Right cardiac atrium (tissue), 5 donors: Measurements from ENCODE around the gene DDT. TPM values are rescaled to one million over a fixed set of nuclear protein-coding genes. Genes with fewer than 3 reads are reported as not detected.
"Not testable (repeated sequence)": the region's sequence is repeated elsewhere in the genome, so short reads cannot be mapped to it uniquely, and the experiment has no call there.

Experiments used
- ATAC-seq, 2 donors: fragments of 200-7000 bp; cut with Tn5 transposase; one replicate each; pipeline versions ENCODE4 v1.8.0 to v1.9.1; 2020; ENCODE audit warnings: moderate library complexity in 2 of 2, mild to moderate bottlenecking in 1 of 2
- DNase-seq, 3 donors: peaks; one replicate each; pipeline ENCODE4 v3.0.0-alpha.2; 2020
- H3K27ac ChIP-seq: one replicate; pipeline ENCODE4 v1.5.1; 2013; ENCODE audit warnings: mild to moderate bottlenecking, low read length, control low read depth, moderate library complexity
- H3K27me3 ChIP-seq: one replicate; pipeline ENCODE4 v1.6.1; 2013; ENCODE audit not compliant: control insufficient read depth, insufficient read depth
- H3K4me1 ChIP-seq: one replicate; pipeline ENCODE4 v1.6.1; 2013; ENCODE audit warnings: low read length; ENCODE audit not compliant: control insufficient read depth, insufficient read depth
- H3K4me3 ChIP-seq: one replicate; pipeline ENCODE4 v1.5.1; 2013; ENCODE audit warnings: low read length, control low read depth
- H3K9me3 ChIP-seq: one replicate; pipeline ENCODE4 v1.6.1; 2013; ENCODE audit warnings: low read length; ENCODE audit not compliant: control insufficient read depth
- WGBS: extraction: QIAGEN DNeasy Blood & Tissue Kit; methylation state at CpG from one replicate; pipeline ENCODE4 v1.1.7; 2013; 5-methylcytosine and 5-hydroxymethylcytosine counted together
- intact Hi-C, 4 donors: fragments of 100-400 bp; cut with DNase I; formaldehyde crosslinking; loops; one replicate each; pipeline versions ENCODE4 v1.11.0 to v1.14.0; 2022 to 2023
- polyA plus RNA-seq: library from polyadenylated mRNA; stranded (reverse); fragments of 200-250 nt; gene quantifications from one replicate; pipeline ENCODE4 v1.2.3, GENCODE V29; 2013
- total RNA-seq, 4 donors: library from RNA; stranded (reverse); fragmentation: NEBNext Ultra II Directional; extraction: Animal tissue kit (Norgen Biotek cat#: 25700); gene quantifications; one replicate each; pipeline ENCODE4 v1.2.1, GENCODE V29; 2021
- donor health status: healthy with polysubstance abuse.
- donor health status: DM: no; HTN: yes; CAD: no.
- donor health status: DM: no; HTN: no; CAD: no.
- donor health status: DM: no; HTN: yes; CAD: no; lungs with severe emphysema.
- donor health status: DM: yes; HTN: yes; CAD: no.

The DDT gene
- total and polyA plus RNA-seq, 5 donors, result 125 to 437 (median 158) TPM

DNA sequence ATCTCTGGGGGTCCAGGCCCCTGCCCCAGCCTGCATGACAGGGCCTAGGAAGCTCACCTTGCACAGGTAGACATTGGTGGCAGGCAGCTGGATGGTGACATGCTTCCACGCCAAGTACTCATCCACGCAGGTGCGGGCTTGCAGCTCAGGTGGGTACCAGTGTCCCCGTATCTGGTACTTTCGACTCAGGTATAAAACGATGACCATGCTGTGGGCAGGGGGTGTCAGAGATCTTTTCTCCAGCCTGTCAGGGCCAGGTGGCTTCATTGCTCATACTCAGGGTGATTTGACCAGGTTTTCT is 32.6 kb upstream of the DDT start:
- Histone ChIP-seq H3K27me3 (no peaks in the 10 kb centered on the region), H3K9me3 (no peaks in the 10 kb centered on the region), H3K27ac (no peak overlapping the region), H3K4me3 (no peak overlapping the region), H3K4me1 (no peaks in the 10 kb centered on the region)
- DNase-seq (no peak), ATAC-seq (no peak)
- 84% methylated on average over 6 of the region's 6 CpGs for WGBS
- intact Hi-C loops, result loop anchor here in 3 of 4 donors (5.0 to 10.0 kb wide), 3 partner anchors 70 to 158 kb away; no protein-coding TSS in a partner anchor

DNA sequence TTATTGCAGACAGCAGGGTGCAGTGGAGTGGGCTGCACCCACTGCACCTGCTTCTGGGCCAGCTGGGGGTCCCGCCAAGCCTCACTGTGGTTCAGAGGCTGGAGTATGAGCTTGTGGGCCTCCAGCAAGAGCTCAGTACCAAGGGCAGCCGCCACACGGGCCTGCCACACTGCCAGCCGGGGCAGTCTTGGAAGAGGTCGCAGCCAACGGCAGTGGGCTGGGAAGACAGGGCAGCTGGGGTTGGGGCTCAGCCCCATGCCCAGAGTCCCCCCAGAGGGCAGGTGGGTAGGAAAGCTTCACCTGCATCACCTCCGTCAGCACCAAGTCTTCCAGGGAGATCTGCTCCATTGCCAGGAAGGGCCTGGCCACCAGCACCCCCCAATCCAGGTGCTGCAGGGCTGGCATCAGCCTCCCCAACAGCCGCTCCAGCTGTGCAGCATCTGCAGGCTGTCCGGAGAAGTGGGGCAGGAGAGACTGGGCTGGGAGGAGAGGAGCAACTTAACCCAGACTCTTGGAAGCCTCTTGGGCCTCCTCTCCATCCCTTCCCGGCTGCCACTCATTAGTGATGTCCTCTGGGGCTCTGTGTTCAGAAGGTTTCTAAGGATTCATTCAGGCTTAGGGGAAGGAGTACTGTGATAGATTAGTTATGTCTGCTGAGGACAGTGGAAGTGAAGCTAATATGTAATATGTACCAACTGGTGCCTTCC is 32.1 kb upstream of the DDT start:
- intact Hi-C loops, result loop anchor here in 3 of 4 donors (5.0 to 10.0 kb wide), 3 partner anchors 69 to 158 kb away; no protein-coding TSS in a partner anchor
- Histone ChIP-seq H3K27ac (no peak overlapping the region), H3K4me3 (no peak overlapping the region), H3K4me1 (no peaks in the 10 kb centered on the region), H3K27me3 (no peaks in the 10 kb centered on the region), H3K9me3 (no peaks in the 10 kb centered on the region)
- no peak for DNase-seq
- no peak for ATAC-seq
- WGBS, result 77% methylated on average over 10 of the region's 10 CpGs

DNA sequence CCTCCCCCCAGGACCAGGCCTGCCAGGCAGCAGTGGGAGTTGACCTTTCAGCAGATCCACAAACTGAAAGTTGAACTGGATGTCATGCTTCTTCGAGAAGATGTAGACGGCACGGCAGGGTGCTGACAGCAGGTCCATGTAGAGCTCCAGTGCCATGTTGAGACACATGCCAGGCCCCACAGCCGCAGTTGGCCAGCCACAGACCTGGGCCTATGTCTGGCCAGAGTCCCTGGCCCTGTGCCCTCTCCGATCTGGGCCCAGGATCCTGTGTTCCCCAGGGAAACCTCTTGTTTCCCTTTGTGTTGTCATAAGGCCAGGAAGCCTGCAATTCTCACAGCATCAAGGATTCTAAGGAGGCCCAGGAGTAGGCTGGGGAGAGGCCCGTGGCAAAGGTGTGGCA is 31.0 kb upstream of the DDT start, which contains the start of gene GSTT4:
Gene GSTT4, minus strand, starts transcription at position 253 of the 400 bp plus-strand sequence. Its CDS starts 97 bp downstream, at position 156.
- 37% methylated on average over 6 of the region's 6 CpGs for WGBS
- intact Hi-C loops, result loop anchor here in 3 of 4 donors (5.0 to 10.0 kb wide), 3 partner anchors 68 to 160 kb away; no protein-coding TSS in a partner anchor
- Histone ChIP-seq H3K4me3 (no peak within 1 kb of the TSS), H3K4me1 (no peaks in the 10 kb centered on the region), H3K27ac (no peak within 1 kb of the TSS), H3K27me3 (no peaks in the 10 kb centered on the region), H3K9me3 (no peaks in the 10 kb centered on the region)
- ATAC-seq (peak; percentile 67 to 85), DNase-seq (peak; percentile 68 to 87 (median 86))

DNA sequence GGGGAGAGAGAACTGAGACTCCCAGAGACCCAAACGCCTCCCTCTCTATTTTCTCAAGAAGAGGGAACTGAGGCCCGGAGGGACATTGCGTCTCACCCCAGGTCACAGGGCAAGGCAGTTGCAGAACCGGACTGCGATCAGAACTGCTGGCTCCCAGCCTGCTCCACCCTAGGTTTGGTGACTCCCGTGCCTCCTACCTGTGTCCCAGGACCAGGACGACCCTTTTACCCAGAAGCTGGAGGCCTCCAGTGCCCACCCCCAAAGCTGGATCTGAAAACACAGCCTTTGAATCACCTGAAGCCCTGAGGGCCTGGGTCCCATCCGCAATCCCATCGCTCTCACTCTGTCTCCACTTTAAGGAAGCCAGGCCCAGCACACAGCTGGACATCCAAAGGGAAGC is 29.6 kb upstream of the DDT start:
- Histone ChIP-seq H3K27ac (no peak overlapping the region), H3K9me3 (no peaks in the 10 kb centered on the region), H3K27me3 (no peaks in the 10 kb centered on the region), H3K4me1 (no peaks in the 10 kb centered on the region), H3K4me3 (no peak overlapping the region)
- WGBS, result 80% methylated on average over 9 of the region's 9 CpGs
- intact Hi-C loops, result loop anchor here in 2 of 4 donors (10.0 kb wide), 2 partner anchors 111 to 161 kb away; no protein-coding TSS in a partner anchor
- DNase-seq (peak in 1 of 3 donors; percentile 53), ATAC-seq (no peak)

DNA sequence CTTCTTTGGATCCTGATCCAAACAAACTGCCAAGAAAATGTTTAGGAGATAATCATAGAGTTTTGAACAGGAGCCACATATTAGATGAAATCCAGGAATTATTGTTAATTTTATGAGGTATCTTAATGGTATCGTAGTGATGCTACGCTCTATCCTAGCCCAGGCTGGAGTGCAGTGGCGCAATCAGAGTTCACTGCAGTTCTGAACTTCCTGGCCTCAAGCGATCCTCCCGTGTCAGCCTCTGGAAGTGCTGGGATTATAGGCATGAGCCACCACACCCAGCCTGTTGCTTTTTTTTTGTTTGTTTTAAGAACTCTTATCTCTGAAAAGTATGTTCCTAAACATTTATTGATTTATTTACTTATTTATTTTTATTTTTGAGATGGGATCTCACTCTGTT is 28.6 kb upstream of the DDT start:
- intact Hi-C loops, result loop anchor here in 2 of 4 donors (10.0 kb wide), 2 partner anchors 112 to 162 kb away; no protein-coding TSS in a partner anchor
- no peaks in the 10 kb centered on the region for H3K9me3 ChIP-seq
- no peaks in the 10 kb centered on the region for H3K4me1 ChIP-seq
- H3K27me3 ChIP-seq, result no peaks in the 10 kb centered on the region
- H3K27ac ChIP-seq, result no peak overlapping the region
- no peak overlapping the region for H3K4me3 ChIP-seq
- ATAC-seq (no peak), DNase-seq (no peak)
- WGBS, result 72% methylated on average over 5 of the region's 5 CpGs

DNA sequence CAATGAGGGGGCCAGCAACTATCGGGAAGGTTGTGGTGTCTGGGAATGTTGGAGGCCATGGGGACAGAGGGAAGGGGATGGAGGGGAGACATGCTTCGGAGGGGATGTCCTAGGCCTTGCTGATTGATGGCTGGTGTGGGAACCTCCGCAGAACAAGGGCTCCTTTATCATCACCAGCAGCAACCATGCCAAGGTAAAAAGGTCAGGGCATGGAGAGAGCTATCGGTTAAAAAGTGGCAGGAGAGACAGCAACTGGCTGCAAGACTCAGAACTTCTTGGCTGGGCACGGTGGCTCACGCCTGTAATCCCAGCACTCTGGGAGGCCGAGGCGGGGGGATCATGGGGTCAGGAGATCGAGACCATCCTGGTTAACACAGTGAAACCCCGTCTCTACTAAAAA is 28.0 kb upstream of the DDT start:
- ATAC-seq, result no peak
- no peak overlapping the region for H3K27ac ChIP-seq
- H3K4me3 ChIP-seq, result no peak overlapping the region
- 66% methylated on average over 10 of the region's 10 CpGs for WGBS
- intact Hi-C loops, result loop anchor here in 2 of 4 donors (10.0 kb wide), 2 partner anchors 113 to 163 kb away; no protein-coding TSS in a partner anchor
- no peaks in the 10 kb centered on the region for H3K9me3 ChIP-seq
- DNase-seq, result no peak
- no peaks in the 10 kb centered on the region for H3K27me3 ChIP-seq
- no peaks in the 10 kb centered on the region for H3K4me1 ChIP-seq

DNA sequence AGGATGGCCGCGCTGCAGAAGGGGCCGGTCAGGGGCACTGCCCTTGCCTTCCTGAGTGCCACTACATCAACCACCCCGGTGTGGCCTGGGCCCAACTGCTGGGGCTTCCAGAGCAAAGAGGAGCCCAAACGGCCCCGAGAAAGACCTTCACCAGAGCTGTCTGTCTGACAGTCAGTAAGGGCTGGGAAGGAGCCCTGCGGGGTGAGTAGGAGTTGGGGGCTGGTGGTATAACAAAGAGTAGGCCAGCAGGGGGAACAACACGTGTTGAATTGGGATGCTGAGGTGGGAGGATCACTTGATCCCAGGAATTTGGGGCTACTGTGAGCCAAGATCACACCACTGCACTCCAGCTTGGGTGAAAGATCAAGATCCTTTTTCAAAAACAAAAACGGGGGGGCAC is 27.1 kb upstream of the DDT start:
- no peaks in the 10 kb centered on the region for H3K9me3 ChIP-seq
- intact Hi-C loops, result loop anchor here in 2 of 4 donors (10.0 kb wide), 2 partner anchors 113 to 163 kb away; no protein-coding TSS in a partner anchor

DNA sequence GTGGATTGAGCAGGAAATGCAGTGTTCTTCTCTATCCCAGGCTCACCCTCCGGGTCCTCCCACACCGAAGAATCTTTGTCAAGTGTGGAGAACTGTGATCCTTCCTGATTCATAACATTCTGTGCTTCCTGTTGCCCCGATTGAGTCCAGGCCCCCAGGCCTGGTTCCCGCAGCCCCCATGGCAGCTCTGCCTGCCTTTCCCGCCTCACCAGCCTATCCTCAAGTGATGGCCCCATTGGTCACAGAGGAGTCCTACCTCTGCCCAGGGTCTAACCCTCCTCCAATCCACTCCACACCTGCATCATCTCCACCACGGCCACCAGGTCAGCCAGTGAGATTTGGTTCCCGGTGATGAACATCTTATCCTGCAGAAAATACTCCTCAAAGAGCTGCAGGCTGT is 25.5 kb upstream of the DDT start:
- H3K4me3 ChIP-seq, H3K9me3 ChIP-seq, H3K4me1 ChIP-seq, ATAC-seq, H3K27me3 ChIP-seq, H3K27ac ChIP-seq: not testable (repeated sequence)
- peak in 1 of 3 donors; percentile 43 for DNase-seq
- WGBS, result 75% methylated on average over 7 of the region's 7 CpGs
- intact Hi-C loops, result loop anchor here in 2 of 4 donors (10.0 kb wide), 2 partner anchors 115 to 165 kb away; no protein-coding TSS in a partner anchor

More for the DNA sequence above, 27.1 kb upstream of the DDT start:
- DNase-seq (peak in 1 of 3 donors; percentile 51), ATAC-seq (no peak)
- H3K4me1 ChIP-seq, result no peaks in the 10 kb centered on the region
- no peak overlapping the region for H3K27ac ChIP-seq
- 85% methylated on average over 9 of the region's 9 CpGs for WGBS
- H3K4me3 ChIP-seq, result no peak overlapping the region
- H3K27me3 ChIP-seq, result no peaks in the 10 kb centered on the region

DNA sequence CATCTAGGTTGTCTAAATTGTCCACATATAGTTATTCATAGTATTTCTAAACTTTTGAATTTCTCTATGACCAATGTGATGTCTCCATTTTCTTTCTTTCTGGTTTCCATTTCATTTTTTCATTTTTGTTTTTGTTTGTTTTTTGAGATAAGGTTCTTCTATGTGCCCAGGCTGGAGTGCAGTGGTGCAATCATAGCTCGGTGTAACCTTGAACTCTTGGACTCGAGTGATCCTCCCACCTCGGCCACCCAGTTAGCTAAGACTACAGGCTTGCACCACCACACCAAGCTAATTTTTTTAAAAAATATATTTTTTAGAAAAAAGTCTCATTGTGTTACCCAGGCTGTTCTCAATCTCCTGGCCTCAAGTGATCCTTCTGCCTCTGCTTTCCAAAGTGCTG is 22.9 kb upstream of the DDT start:
- 92% methylated on average over 3 of the region's 3 CpGs for WGBS
- Histone ChIP-seq H3K27me3 (no peaks in the 10 kb centered on the region), H3K4me1 (no peaks in the 10 kb centered on the region), H3K27ac (no peak overlapping the region), H3K4me3 (no peak overlapping the region), H3K9me3 (no peaks in the 10 kb centered on the region)
- intact Hi-C loops, result no loop called here
- DNase-seq, result no peak
- ATAC-seq, result no peak

DNA sequence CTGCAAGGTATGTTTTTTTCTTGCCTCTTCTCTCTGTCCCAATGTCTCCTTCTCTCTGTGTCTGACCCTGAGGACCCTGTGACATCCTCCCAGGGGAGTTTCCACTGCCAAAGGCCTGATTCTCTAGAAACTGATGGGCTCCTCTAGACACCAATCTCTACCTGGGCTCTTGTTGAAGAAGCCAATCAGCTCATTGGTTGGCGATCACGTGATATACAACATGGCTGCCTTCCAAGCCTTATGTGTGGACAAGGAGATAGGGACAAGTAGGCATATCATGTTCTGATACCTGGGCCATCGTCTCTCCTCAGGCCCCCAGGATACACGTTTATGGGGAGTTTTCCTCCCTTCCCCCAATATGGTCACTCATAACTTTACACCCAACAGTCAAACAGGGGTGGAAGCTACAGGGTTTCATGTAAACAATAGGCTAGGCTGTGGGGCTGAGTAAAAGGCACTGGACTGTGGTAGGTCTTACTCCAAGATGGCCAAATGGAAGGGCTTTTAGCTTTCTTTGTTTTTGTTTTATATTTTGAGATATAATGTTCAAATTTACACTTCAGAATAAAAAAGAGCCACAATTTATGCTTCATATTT is 19.4 kb upstream of the DDT start:
- not testable (repeated sequence) for DNase-seq, H3K27me3 ChIP-seq

DNA sequence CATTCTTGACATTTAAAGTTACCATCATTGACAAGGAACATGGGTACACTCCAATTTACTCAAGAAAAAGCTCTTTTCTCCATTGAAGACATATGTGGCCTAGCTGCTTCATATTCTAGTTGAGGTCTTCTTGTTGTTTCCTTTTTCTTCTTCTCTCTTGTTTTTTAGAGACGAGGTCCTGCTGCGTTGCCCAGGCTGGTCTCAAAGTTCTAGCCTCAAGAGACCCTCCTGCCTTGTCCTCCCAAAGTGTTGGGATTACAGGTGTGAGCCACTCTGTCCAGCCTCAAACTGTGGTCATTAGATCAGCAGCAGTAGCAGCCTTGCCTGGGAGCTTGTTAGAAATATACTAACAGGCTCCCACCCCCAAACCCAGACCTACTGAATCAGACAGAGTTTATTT is 18.8 kb upstream of the DDT start:
- intact Hi-C loops, ATAC-seq, DNase-seq, H3K27ac ChIP-seq, H3K27me3 ChIP-seq, H3K4me1 ChIP-seq, H3K4me3 ChIP-seq, H3K9me3 ChIP-seq: not testable (repeated sequence)
- 81% methylated on average over 2 of the region's 2 CpGs for WGBS

More for the DNA sequence above, 19.4 kb upstream of the DDT start:
- H3K4me3 ChIP-seq, H3K27ac ChIP-seq, H3K4me1 ChIP-seq, H3K9me3 ChIP-seq, ATAC-seq, intact Hi-C loops: not testable (repeated sequence)
- 62% methylated on average over 4 of the region's 4 CpGs for WGBS
